H1 (cell line): Measurements from ENCODE around the gene GRID2. TPM values are rescaled to one million over a fixed set of nuclear protein-coding genes. Genes with fewer than 3 reads are reported as not detected.
A peak's percentile ranks its signal among the peaks of the same experiment; 100 is the strongest.

Experiments
- CTCF ChIA-PET: fragments of 300-600 bp; sonication (Branson Sonifier 250); formaldehyde crosslinking; loops from one replicate; lab custom pipeline; 2021; ENCODE audit not compliant: partially characterized antibody; lab: Charles Lee
- POLR2A ChIA-PET: fragments of 300-600 bp; sonication (Branson Sonifier 250); formaldehyde crosslinking; loops from one replicate; lab custom pipeline; 2021; ENCODE audit warnings: inconsistent platforms; ENCODE audit not compliant: partially characterized antibody; lab: Charles Lee
- DNase-seq, 2 experiments: peaks; one replicate each; pipeline versions ENCODE4 v3.0.0 to v3.0.0-alpha.2; 2010 to 2022; ENCODE audit warnings: low spot score in 2 of 2, low read depth in 1 of 2, mixed read lengths in 1 of 2
- FAIRE-seq: peaks from 2 replicates; lab custom pipeline; 2011; peaks lifted over from hg19 to GRCh38; lab: Jason Lieb, UNC
- H2AFZ ChIP-seq: 2 replicates; pipeline ENCODE4 v1.8.1; 2012; ENCODE audit warnings: low read length, inconsistent platforms
- H2AK5ac ChIP-seq: 2 replicates; pipeline ENCODE4 v1.6.1; 2013; ENCODE audit warnings: low read depth, low read length
- H2BK120ac ChIP-seq: replicated peaks from 2 replicates; pipeline ENCODE3; 2013; ENCODE audit warnings: low read depth, low read length, inconsistent platforms
- H2BK12ac ChIP-seq: 2 replicates; pipeline ENCODE4 v1.6.1; 2013; ENCODE audit warnings: low read depth, low read length
- H2BK15ac ChIP-seq: 2 replicates; pipeline ENCODE4 v1.6.1; 2013; ENCODE audit warnings: low read length
- H2BK20ac ChIP-seq: 2 replicates; pipeline ENCODE4 v1.6.1; 2013; ENCODE audit warnings: low read length
- H2BK5ac ChIP-seq: 2 replicates; pipeline ENCODE4 v1.6.1; 2013; ENCODE audit warnings: low read depth, low read length
- H3K14ac ChIP-seq: 2 replicates; pipeline ENCODE4 v1.6.1; 2013; ENCODE audit warnings: inconsistent platforms; ENCODE audit not compliant: insufficient read length
- H3K18ac ChIP-seq: 2 replicates; pipeline ENCODE4 v1.6.1; 2013; ENCODE audit warnings: low read length; ENCODE audit errors: extremely low read depth
- H3K23ac ChIP-seq: 2 replicates; pipeline ENCODE4 v1.6.1; 2013; ENCODE audit warnings: inconsistent platforms; ENCODE audit not compliant: insufficient read length
- H3K23me2 ChIP-seq: 2 replicates; pipeline ENCODE4 v1.6.1; 2013; ENCODE audit warnings: low read depth, low read length
- H3K27ac ChIP-seq: 2 replicates; pipeline ENCODE4 v1.6.1; 2011; ENCODE audit warnings: low read depth, low read length, inconsistent platforms
- H3K27me3 ChIP-seq, 4 experiments: replicated peaks in 1 of 4; 1 replicate in 1 of 4; 2 replicates in 3 of 4; pipeline versions ENCODE4 v1.6.1 to v1.8.1; 2011 to 2013; ENCODE audit warnings: low read length in 3 of 4, mild to moderate bottlenecking in 3 of 4, inconsistent platforms in 2 of 4, mixed read lengths in 2 of 4, moderate library complexity in 1 of 4; ENCODE audit not compliant: control insufficient read depth in 3 of 4, insufficient read depth in 3 of 4; ENCODE audit errors: extremely low read depth in 1 of 4
- H3K36me3 ChIP-seq, 4 experiments: 2 replicates each; pipeline versions ENCODE4 v1.6.1 to v1.8.1; 2011 to 2013; ENCODE audit warnings: mild to moderate bottlenecking in 4 of 4, low read length in 3 of 4, moderate library complexity in 2 of 4, control low read depth in 1 of 4, inconsistent platforms in 1 of 4; ENCODE audit not compliant: insufficient read depth in 4 of 4, control insufficient read depth in 2 of 4
- H3K4ac ChIP-seq: replicated peaks from 2 replicates; pipeline ENCODE3; 2013; ENCODE audit warnings: low read length, low read depth, mixed read lengths, inconsistent platforms; ENCODE audit not compliant: insufficient read length
- H3K4me1 ChIP-seq, 4 experiments: replicated peaks in 1 of 4; 1 replicate in 1 of 4; 2 replicates in 3 of 4; pipeline versions ENCODE4 v1.6.1 to v1.8.1; 2011 to 2013; ENCODE audit warnings: low read length in 3 of 4, inconsistent platforms in 2 of 4, mixed read lengths in 1 of 4; ENCODE audit not compliant: insufficient read depth in 4 of 4, control insufficient read depth in 3 of 4
- H3K4me2 ChIP-seq, 2 experiments: 2 replicates each; pipeline versions ENCODE4 v1.6.1 to v1.8.1; 2011 to 2013; ENCODE audit warnings: low read depth in 2 of 2, low read length in 2 of 2, control low read depth in 1 of 2, inconsistent platforms in 1 of 2, mild to moderate bottlenecking in 1 of 2; ENCODE audit not compliant: insufficient read depth in 1 of 2
- H3K4me3 ChIP-seq, 4 experiments: fragments of 200-600, 300-600 bp in 1 of 4; sonication (generic), shearing (Covaris generic), sonication (Bioruptor Twin) in 1 of 4; 2 replicates each; pipeline versions ENCODE4 v1.5.1 to v1.8.1; 2011 to 2016; ENCODE audit warnings: low read length in 4 of 4, low read depth in 3 of 4, control low read depth in 2 of 4, inconsistent platforms in 2 of 4, mild to moderate bottlenecking in 2 of 4, mixed read lengths in 1 of 4, moderate library complexity in 1 of 4; ENCODE audit not compliant: insufficient read depth in 2 of 4; ENCODE audit errors: extremely low read depth in 1 of 4
- H3K56ac ChIP-seq: replicated peaks from 2 replicates; pipeline ENCODE3; 2013; ENCODE audit warnings: low read depth, mild to moderate bottlenecking, mixed read lengths, low read length, inconsistent platforms; ENCODE audit not compliant: insufficient read length
- H3K79me1 ChIP-seq: 2 replicates; pipeline ENCODE4 v1.6.1; 2013; ENCODE audit warnings: low read depth, low read length, control low read depth
- H3K79me2 ChIP-seq, 2 experiments: 2 replicates each; pipeline versions ENCODE4 v1.6.1 to v1.8.1; 2012 to 2013; ENCODE audit warnings: low read length in 2 of 2, mild to moderate bottlenecking in 2 of 2, inconsistent platforms in 1 of 2; ENCODE audit not compliant: insufficient read depth in 2 of 2, control insufficient read depth in 1 of 2
- H3K9ac ChIP-seq, 4 experiments: replicated peaks in 1 of 4; 1 replicate in 1 of 4; 2 replicates in 3 of 4; pipeline versions ENCODE4 v1.6.1 to v1.8.1; 2011 to 2013; ENCODE audit warnings: low read depth in 3 of 4, low read length in 3 of 4, control low read depth in 2 of 4, mild to moderate bottlenecking in 2 of 4, moderate library complexity in 2 of 4, inconsistent platforms in 1 of 4; ENCODE audit errors: extremely low read depth in 1 of 4
- H3K9me3 ChIP-seq, 2 experiments: 2 replicates each; pipeline versions ENCODE4 v1.6.1 to v1.8.1; 2012 to 2013; ENCODE audit warnings: mild to moderate bottlenecking in 2 of 2, moderate library complexity in 2 of 2, control low read depth in 1 of 2, inconsistent platforms in 1 of 2, low read depth in 1 of 2, low read length in 1 of 2, mixed read lengths in 1 of 2; ENCODE audit not compliant: insufficient read depth in 2 of 2
- H4K20me1 ChIP-seq, 2 experiments: replicated peaks in 1 of 2; 2 replicates each; pipeline versions ENCODE3 to v1.8.1; 2011 to 2013; ENCODE audit warnings: inconsistent platforms in 2 of 2, low read length in 2 of 2, mild to moderate bottlenecking in 1 of 2; ENCODE audit not compliant: insufficient read depth in 2 of 2, control insufficient read depth in 1 of 2
- H4K5ac ChIP-seq: 2 replicates; pipeline ENCODE4 v1.6.1; 2013; ENCODE audit warnings: low read length, low read depth, mixed read lengths, inconsistent platforms; ENCODE audit not compliant: insufficient read length
- H4K8ac ChIP-seq: 2 replicates; pipeline ENCODE4 v1.8.0; 2013; ENCODE audit warnings: mild to moderate bottlenecking, moderate library complexity, low read length, inconsistent platforms; ENCODE audit not compliant: insufficient read depth; ENCODE audit errors: extremely low read depth
- H4K91ac ChIP-seq: replicated peaks from 2 replicates; pipeline ENCODE3; 2013; ENCODE audit warnings: low read length, mixed read lengths, inconsistent platforms; ENCODE audit not compliant: insufficient read length
- KDM5A ChIP-seq: fragments of 200-600 bp; IDR thresholded peaks from 2 replicates; pipeline ENCODE4 v1.7.1; 2012; ENCODE audit warnings: mild to moderate bottlenecking, low read length, inconsistent platforms, mixed read lengths
- WGBS, 2 experiments: shearing (Covaris generic) in 1 of 2; methylation state at CpG; one replicate each; pipeline versions ENCODE4 v1.1.6 to v1.1.7; 2013 to 2015; ENCODE audit warnings: low lambda C conversion rate in 2 of 2, mixed read lengths in 2 of 2, inconsistent platforms in 1 of 2, low coverage in 1 of 2, missing lambda C conversion rate in 1 of 2; ENCODE audit not compliant: insufficient replicate concordance in 2 of 2, insufficient coverage in 1 of 2, insufficient read length in 1 of 2; ENCODE audit errors: extremely low coverage in 1 of 2, missing lambda C conversion rate in 1 of 2; 5-methylcytosine and 5-hydroxymethylcytosine counted together
- polyA plus RNA-seq, 7 experiments: library from polyadenylated mRNA; depleted of rRNA in 3 of 7; stranded (reverse) in 5 of 7; unstranded in 2 of 7; fragments of >200 nt in 5 of 7; fragments of 200-250 nt in 2 of 7; gene quantifications; 1 replicate in 5 of 7; 2 replicates in 1 of 7; 4 replicates in 1 of 7; pipeline versions ENCODE4 v1.2.1 to v1.2.3, GENCODE V29; 2011 to 2013; ENCODE audit warnings: missing spikeins in 2 of 7, mixed read lengths in 2 of 7
- total RNA-seq: library from RNA; stranded (reverse); fragmentation: NEBNext Ultra II Directional; extraction: Animal tissue kit (Norgen Biotek cat#: 25700); gene quantifications from 2 replicates; pipeline ENCODE4 v1.2.1, GENCODE V29; 2021
- TF ChIP-seq, protein P1 (sequence below): IDR thresholded peaks from 2 replicates; pipeline ENCODE4 v1.6.1; 2011; ENCODE audit warnings: low read length, improper control_type of control experiment

GRID2 gene
- total and polyA plus RNA-seq, 2 of the 8 experiments (the other 6 are each of a cell fraction or from before 2014, with no cell fraction given), result 31.1 to 81.9 TPM

GRCh38 chr4:93444860-93445259 lies 1141.1 kb downstream of the GRID2 start:
- H2BK20ac ChIP-seq, result no peak overlapping the region
- H3K4ac ChIP-seq, result no peak overlapping the region
- CTCF ChIA-PET, result no interaction called here
- no peaks in the 10 kb centered on the region for H3K79me2 ChIP-seq
- no peak overlapping the region for H4K5ac ChIP-seq
- no peak overlapping the region for H3K4me2 ChIP-seq
- no peaks in the 10 kb centered on the region for H3K27me3 ChIP-seq
- no peak overlapping the region for H2AFZ ChIP-seq
- no peak overlapping the region for H4K91ac ChIP-seq
- no peak overlapping the region for H2BK15ac ChIP-seq
- no peak overlapping the region for H3K9ac ChIP-seq
- H2AK5ac ChIP-seq, result no peak overlapping the region
- no peak overlapping the region for H4K8ac ChIP-seq
- H2BK5ac ChIP-seq, result no peak overlapping the region
- H3K79me1 ChIP-seq, result no peaks in the 10 kb centered on the region
- no peak overlapping the region for H3K23ac ChIP-seq
- TF ChIP-seq KDM5A, result no peak
- TF ChIP-seq, protein P1, sequence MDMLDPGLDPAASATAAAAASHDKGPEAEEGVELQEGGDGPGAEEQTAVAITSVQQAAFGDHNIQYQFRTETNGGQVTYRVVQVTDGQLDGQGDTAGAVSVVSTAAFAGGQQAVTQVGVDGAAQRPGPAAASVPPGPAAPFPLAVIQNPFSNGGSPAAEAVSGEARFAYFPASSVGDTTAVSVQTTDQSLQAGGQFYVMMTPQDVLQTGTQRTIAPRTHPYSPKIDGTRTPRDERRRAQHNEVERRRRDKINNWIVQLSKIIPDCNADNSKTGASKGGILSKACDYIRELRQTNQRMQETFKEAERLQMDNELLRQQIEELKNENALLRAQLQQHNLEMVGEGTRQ, result peak; percentile 53
- POLR2A ChIA-PET, result no interaction called here
- WGBS, 2 experiments, result 92% methylated on average over 1 of the region's 1 CpG; no CpG with 5 or more reads in 1 of the 2 experiments
- no peak overlapping the region for H3K56ac ChIP-seq
- H3K27ac ChIP-seq, result no peak overlapping the region
- no peaks in the 10 kb centered on the region for H3K9me3 ChIP-seq
- no peaks in the 10 kb centered on the region for H3K4me1 ChIP-seq
- no peak overlapping the region for H3K18ac ChIP-seq
- H3K4me3 ChIP-seq, result no peak overlapping the region
- H3K14ac ChIP-seq, result no peak overlapping the region
- H2BK12ac ChIP-seq, result no peak overlapping the region
- H2BK120ac ChIP-seq, result no peak overlapping the region
- H3K23me2 ChIP-seq, result no peaks in the 10 kb centered on the region
- H3K36me3 ChIP-seq, result no peaks in the 10 kb centered on the region
- no peak for FAIRE-seq
- H4K20me1 ChIP-seq, result no peaks in the 10 kb centered on the region
- DNase-seq, result no peak
